Activated T-helper 1 cell treated with Interleukin-2 at 50 U/mL for 16 hours (primary cell): ENCODE measurements around the gene MMP24.
"Not testable (repeated sequence)": the region's sequence is repeated elsewhere in the genome, so short reads cannot be mapped to it uniquely, and the experiment has no call there.

ENCODE experiments used
- DNase-seq: peaks from one replicate; pipeline ENCODE4 v3.0.0-alpha.2; 2020; ENCODE audit warnings: low read depth

MMP24 gene

DNA sequence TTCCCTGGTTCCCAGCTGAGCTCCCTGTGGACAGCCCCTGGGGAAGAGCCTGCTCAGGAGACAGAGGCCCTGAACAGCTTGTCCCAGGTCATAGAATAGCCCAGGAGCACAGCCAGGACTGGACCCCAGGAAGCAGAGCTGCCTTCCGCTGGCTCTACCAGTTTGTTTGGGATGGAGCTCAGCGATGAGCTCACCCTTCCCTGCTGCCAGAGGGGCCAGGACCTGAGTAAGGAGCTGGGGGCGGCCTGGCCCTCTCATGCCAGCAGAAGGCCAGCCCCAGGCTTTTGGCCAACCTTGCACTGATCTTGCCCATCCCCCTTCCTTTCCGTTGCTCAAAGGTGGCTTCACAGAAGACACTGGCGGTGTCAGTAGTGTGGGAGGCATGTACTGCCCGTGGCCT lies 33.9 kb downstream of the MMP24 start:
- DNase-seq = no peak

GRCh38 chr20:35262321-35262720 lies 35.8 kb downstream of the MMP24 start:
- not testable (repeated sequence) for DNase-seq

- DNase-seq = not testable (repeated sequence)
Observed at GRCh38 chr20:35262731-35263531, 36.4 kb downstream of the MMP24 start.

DNA sequence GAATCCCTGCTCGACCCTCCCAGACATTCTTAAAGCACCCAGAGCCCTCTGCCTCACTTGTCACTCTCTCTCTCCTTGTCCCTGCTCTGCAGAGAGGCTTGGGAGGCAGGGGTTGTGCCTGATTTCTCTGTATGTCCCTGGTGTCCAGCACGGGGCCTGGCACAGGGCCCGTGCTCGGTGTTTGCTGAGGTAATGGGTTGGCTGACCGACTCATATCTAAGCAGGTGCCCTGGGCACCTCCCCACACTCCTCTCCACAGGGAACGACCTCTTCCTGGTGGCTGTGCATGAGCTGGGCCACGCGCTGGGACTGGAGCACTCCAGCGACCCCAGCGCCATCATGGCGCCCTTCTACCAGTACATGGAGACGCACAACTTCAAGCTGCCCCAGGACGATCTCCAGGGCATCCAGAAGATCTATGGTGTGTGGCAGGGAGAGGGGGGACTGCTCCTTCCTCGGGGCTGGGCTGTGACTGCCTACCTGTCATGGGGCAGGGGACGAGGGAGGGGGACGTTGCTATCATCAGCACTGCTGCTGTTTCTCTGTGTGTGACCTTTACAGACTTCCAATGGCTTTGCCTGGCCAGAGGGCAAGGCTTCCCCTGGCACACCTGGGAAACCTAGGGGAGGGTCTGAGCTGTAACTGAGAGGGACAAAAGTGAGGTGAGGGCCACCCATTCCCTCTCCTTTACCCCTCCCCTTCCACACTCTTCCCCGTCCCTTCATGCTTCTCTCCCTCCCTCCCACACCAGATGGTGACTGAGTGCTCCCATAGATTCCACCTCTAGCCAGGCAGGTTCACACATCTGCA lies 37.2 kb downstream of the MMP24 start:
- no peak for DNase-seq

DNA sequence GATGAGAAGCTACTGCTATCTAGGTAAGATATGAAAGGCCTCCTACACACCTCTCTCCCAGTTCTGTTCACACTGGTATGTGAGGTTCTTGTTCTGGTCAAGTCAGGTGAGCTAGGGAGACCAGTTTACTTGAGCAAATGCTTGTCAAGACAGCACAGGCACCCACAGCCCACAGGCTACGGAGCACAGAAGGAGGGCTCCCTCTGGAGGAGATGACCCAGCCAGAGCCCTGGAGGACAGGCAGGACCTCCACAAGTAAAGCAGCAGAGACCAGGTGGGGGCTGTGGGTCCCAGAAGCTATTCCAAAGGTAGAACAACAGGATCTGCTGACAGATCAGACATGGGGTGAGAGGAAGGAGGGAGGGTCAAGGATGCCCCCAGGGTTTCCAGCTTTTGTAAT lies 38.3 kb downstream of the MMP24 start:
- DNase-seq = no peak

GRCh38 chr20:35267092-35267491 lies 40.6 kb downstream of the MMP24 start:
- DNase-seq = no peak

DNA sequence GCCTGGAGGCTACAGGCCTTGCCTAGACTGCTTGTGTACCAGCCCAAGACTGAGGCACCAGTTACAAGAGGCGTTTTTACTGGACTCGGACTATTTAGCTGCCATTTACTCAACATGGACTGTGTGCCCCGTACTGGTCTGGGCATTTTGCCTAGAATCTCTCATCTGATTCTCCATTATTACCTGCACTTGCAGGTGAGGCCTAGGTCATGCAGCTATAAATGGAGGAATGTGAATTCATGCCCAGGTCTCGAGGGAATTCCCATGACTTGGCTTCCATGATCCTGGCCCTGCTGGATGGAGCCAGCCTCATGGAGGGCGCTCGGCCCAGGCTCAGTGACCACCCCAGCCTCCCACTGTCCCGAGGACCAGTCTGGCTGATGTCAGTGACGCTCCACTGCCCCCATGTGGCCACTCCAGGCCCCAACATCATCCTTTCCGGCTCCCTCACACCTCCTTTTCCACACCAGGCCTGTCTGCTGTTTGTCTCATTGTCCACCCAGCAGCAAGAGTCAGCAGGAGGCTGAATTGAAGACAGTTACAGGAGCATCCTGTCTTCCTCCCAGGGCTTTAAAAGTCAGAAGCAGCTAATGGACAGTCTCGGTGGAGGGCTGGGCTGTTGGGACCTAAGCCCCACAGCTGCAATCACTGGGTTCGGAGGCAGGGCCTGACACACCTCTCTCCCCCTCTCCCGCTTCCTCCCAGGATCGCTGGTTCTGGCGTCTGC lies 42.7 kb downstream of the MMP24 start:
- no peak for DNase-seq

GRCh38 chr20:35270021-35270902 lies 43.8 kb downstream of the MMP24 start:
- DNase-seq = no peak

DNA sequence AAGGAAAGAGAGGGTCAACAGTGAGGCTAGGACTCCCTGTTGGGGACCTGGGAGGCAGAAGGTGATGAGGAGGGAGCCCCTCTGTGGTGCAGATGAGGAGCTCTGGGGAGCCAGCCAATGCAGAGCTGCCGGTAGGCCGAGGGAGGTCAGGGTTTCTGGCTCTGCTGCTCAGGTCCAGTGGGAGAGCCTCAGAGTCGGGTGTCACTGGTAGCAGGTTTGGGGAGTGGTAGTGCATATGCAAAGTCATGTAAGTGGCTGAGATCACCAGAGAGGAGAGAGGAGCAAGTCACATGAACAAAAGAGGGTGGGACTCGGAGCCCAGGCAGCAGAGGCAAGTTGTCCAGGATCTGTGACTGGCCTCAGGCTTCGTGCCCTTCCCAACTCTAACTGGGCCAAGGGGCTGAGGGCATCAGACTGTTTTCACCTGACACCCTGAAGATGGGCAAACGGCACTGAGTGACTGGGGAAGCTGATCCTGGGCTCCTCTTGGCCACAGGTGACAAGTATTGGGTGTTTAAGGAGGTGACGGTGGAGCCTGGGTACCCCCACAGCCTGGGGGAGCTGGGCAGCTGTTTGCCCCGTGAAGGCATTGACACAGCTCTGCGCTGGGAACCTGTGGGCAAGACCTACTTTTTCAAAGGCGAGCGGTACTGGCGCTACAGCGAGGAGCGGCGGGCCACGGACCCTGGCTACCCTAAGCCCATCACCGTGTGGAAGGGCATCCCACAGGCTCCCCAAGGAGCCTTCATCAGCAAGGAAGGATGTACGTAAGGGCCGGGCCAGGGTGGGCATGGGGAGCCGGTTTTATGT lies 44.8 kb downstream of the MMP24 start:
- no peak for DNase-seq

GRCh38 chr20:35271904-35272303 lies 45.4 kb downstream of the MMP24 start:
- DNase-seq = no peak

DNA sequence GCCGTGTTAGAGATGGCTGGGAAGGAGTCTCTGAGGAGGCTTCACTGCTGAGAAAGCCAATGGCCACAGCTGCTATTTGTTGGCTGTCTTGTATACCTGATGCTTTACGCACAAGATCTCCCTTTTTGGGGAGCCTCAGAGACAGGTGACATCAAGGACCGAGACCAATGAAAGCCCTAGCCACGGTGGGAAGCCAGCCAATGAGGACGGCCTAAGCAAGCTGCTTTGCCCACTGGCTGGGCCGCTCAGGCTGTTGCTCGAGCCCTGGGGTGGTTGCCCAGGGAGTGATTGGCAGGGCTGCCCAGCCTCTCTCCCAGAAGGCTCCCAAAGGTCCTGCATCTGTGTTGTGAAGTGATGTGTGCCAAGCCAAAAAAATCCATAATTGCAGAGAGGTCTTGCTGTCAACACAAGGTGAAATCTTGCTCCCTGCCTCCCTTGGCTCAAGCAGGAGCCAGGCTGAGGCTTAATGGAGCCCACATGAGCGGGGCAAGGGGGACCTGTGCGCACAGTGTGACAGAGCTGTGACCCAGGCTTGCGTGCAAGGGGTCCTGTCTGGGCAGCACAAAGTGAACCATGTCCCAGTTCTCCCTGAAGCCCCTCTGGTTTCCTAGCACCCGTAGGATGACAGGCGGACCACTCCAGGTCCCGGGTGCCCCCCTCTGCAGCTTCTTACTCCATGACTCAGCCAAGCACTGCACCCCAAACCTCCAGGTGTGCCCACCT lies 47.1 kb downstream of the MMP24 start:
- DNase-seq = no peak

DNA sequence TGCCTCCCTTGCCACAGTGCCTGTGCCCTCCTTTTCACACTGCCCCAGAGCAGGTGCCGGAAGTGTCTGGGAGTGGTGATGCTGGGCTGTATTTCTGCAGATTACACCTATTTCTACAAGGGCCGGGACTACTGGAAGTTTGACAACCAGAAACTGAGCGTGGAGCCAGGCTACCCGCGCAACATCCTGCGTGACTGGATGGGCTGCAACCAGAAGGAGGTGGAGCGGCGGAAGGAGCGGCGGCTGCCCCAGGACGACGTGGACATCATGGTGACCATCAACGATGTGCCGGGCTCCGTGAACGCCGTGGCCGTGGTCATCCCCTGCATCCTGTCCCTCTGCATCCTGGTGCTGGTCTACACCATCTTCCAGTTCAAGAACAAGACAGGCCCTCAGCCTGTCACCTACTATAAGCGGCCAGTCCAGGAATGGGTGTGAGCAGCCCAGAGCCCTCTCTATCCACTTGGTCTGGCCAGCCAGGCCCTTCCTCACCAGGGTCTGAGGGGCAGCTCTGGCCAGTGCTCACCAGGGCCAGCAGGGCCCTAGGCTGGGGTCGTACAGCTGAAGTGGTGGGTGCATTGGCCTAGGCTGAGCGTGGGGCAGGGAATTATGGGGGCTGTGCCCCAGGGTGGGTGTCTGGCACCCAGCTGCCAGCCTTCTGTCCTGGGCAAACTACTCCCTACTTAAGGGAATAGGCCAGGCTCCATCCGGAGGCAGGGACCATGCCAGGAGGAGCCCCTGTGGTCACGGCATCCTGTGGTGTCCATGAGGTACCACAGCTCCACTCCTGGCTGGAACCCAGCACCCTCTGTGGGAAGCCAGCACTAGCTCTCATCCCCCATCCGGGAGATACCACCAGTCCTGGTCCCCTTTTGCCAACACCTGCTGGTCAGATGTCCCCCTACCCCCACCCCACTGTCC lies 47.9 kb downstream of the MMP24 start:
- no peak for DNase-seq

- DNase-seq = no peak
Observed at GRCh38 chr20:35275741-35276251, 49.3 kb downstream of the MMP24 start.

GRCh38 chr20:35276408-35276807 lies 49.9 kb downstream of the MMP24 start:
- no peak for DNase-seq

DNA sequence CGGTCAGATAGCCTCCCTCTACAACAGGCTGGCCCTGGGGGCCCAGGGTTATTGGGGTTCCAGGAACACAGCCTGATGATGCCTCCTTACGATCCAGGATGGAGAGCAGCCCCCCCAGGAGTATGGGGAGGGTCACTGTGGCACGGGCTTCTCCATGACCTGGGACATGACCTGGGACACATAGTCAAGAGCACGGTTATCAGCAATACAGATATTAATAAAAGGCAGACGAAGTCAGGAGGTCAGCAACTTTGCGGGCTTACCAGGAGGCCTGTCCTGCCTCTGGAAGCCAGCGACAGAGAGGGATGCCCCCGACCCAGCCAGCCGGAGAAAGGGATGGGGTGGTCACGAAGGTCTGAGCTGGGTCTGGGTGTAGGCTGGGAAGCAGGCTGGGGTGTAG lies 50.6 kb downstream of the MMP24 start:
- no peak for DNase-seq

DNA sequence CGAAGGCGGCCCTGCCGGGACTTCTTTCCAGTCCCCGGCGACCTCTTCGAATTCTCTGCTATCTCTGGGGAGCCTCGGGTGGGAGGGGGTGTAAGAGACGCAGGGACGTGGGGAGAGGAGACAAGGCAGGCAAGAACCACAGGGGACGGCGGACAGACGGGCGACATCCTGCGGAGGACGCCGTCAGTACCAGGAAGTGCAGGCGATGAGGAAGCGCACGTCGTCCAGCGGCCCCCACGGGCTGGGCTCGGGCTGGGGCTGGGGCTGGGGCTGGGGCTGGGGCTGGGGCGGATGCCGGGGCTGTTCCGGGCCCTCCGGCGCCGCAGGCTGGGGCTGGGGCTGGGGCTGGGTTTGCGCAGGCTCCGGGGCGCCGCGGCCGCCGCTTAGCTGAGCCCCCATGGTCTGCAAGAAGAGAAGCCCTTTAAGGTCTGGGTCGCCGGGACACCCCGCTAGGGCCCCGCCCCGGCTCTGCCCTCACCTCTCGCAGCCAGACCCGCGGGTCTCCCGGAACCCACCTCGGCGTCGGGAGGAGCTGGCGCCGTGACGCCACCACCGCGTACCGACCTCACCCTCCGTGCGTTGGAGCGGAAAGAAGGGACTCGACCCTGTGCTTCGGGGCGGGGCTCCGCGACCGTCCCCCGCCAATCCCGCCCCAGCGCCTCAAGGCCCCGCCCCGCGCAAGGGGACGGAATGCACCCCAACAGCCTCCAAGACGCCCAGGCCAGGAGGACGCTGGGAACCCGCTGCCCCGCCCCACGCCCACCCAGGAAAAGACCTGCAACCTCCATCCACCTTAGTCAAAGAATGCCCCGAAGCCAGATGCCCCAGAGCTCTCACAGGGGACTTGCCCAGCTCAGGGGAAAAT lies 51.3 kb downstream of the MMP24 start, which contains the start of gene MMP24OS:
Gene MMP24OS, minus strand, starts transcription at position 592 of the 865 bp plus-strand sequence. Its CDS starts 193 bp downstream, at position 399.
- peak; percentile 85 for DNase-seq

DNA sequence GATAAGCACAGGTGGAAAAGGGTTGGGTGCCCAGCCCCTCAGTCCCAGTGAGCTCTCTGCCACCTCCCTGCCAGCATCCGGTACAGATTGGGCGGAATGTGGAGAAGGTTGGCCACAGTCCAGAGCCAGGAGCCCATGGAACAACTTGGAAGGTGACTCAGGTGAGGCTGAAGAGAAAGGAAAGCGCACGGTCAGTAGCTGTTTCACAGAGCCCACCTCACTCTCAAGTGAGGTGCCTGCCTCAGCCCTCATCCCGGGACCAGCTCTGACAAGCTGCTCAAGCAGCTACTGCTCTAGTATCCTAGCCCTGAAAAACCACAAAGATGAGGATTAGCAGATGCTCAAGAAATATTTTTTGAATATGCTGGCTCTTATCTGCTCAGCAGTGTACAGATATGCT lies 52.5 kb downstream of the MMP24 start:
- DNase-seq = no peak
